NCI-H82 (cell line): Measurements from ENCODE around the gene KLHL22.

ENCODE experiments used
- DNase-seq: peaks from one replicate; lab custom pipeline; 2025; lab: John Stamatoyannopoulos, UW

KLHL22 gene

DNA sequence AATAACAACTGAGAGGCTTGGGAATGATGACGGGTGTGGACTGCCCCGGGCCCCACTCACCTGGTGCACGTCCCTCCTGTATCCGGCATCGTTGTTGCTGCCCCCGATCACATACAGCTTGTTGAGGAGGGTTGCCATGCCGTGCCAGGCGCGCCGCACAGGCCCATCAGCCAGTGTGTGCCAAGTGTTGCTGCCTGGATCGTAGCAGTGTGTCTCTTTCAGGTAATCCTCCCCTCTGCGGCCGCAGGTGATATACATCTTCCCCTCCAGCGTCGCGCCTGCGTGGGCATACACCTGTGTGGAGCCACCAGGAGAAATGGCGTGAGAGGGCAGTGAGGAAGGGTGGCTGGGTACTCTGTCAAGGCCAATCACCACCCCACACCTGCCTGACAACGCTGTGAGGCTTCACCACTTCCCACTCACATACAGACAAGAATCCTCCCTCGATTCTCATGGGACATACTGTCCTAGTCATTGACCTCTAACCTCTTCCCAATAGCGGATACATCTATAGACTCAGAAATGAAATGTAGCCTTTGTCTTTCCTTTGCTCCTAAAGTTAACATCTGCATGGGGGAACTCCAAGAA, 49.1 kb downstream of the KLHL22 start:
- DNase-seq = no peak

DNA sequence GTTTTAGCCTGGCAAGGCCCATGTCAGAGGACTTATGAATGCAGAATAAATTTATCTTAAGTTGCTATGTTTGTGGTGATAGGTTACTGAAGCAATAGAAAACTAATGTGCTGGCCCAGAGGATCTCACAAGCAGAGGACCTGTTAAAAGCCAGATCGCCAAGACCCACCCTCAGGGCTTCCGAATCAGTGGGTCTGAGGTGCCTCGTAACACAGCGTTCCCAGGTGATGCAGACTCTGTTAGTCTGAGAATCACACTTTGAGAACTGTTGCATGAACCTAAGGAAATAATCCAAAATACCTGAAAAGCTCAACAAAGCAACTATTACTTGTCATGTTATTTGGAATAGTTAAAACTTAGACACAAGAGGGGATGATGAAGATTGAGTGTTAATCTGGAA, 51.3 kb downstream of the KLHL22 start:
- DNase-seq = no peak

DNA sequence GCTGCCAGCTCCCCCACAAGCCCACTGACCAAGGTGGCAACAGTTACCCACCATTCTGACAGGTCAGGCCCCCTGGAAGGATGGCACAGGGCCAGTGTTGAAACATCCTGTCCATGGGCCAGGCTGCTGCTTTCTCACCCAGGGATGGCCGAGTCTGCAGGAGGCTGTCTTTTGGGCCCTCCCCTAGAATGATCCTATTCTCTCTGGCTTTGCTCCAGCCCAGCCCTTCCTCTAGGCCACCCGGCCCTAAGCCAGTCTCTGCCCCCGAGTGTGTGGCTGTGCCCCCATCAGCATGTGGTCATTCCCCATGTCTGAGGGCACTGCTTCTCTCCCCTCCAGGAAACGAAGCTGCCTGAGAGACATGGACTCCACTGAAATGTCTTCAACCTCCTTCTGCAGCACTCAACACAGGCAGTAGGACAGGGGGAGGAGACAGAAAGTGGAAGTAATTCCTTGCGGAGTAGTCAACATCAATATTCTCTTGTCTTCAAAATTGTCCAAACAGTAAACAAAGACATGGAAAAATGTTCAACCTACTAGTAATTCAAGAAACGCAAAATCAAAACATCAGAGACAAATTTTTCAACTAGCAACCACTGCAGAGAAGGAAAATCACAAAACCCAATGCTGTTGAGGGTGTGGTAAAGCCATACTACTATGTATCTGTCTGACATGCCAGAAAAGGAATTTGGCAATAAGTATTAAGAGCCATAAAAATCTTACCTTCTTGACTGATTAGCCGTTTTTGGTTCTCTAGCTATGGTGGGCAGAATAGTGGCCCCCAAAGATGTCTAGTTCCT, 52.9 kb downstream of the KLHL22 start:
- DNase-seq = no peak

DNA sequence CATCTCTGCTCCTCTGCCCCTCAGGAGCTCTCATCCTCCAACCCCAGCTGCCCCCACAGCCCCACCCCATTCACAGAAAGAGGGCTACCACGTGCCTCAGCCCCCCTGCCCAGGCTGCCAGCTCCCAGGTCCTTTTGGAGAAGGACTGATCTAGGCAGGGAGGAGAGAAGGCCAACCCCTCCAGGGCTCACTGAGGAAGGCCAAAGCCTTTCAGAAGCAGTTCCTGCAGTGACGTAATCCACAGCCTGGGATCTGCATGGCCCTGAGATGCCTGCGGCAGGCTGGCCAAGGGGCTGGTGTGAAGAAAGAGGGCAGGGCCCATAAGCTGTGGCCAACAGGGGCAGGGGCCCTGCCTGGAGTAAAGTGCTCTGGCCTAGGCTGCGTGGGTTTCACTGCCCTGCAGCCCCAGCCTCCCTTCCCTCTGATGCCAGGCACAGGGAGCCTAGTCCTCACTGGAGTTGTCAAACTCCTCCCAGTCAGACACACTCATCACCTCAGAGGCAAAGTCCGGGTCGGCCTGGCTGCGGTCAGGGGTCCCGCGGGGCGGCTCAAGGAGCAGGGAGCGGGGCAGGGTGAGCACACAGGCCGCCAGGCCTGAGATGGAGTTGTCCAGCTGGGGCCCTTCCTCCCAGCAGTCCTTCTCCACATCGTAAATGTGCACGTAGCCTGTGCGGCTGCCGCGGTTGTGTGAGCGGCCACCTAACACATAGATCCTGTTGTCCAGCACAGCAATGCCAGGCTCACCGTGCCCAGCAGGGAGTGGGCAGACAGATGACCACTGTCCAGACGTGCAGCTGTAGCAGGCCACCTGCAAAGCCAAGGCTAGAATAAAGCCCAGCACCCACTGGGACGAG, 53.7 kb downstream of the KLHL22 start:
- DNase-seq = no peak

DNA sequence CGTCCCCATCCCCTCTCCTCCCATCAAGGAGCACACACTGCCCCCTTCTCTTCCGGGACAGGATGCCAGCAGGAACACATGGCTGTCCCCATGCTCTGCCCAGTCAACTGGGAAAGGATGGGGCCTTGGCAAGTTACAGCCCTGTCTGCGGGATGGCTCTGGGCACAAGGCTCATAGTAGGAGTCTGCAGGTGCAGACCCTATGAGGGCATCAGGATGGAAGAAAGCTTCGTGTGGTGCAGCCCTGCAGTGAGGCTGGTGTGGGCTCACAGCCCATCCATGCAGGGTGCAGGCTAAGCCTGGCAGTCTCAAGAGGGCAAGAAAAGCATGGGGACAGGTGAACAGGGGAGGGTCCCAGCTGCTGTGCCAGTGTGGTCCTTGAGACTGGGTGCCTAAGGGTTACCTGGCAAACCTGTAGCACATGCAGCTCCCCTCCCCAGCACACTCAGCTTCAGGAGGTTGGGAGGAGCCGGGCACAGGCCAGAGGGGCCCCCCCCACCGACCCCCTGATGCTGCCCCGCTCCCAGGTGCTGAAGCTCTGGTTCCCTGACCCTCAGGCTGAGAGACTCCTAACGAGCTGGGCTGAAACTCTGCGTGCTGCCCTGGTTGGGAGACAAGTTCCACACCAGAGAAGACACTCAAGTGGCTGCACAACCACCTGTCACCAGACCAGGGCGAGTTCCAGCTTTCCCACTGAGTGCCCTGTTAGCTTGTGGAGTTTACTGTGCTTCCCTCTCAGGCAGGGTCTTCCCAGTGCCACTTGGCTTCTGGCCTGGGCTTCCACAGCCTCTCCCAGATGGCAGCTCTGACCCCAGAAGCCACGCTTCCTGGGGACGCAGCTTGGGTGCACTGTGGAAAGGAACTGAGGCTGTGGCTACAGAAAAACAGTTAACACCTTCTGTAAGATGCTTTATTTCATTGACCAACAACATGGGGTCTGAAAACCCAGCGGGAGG, 54.7 kb downstream of the KLHL22 start:
- DNase-seq = no peak

DNA sequence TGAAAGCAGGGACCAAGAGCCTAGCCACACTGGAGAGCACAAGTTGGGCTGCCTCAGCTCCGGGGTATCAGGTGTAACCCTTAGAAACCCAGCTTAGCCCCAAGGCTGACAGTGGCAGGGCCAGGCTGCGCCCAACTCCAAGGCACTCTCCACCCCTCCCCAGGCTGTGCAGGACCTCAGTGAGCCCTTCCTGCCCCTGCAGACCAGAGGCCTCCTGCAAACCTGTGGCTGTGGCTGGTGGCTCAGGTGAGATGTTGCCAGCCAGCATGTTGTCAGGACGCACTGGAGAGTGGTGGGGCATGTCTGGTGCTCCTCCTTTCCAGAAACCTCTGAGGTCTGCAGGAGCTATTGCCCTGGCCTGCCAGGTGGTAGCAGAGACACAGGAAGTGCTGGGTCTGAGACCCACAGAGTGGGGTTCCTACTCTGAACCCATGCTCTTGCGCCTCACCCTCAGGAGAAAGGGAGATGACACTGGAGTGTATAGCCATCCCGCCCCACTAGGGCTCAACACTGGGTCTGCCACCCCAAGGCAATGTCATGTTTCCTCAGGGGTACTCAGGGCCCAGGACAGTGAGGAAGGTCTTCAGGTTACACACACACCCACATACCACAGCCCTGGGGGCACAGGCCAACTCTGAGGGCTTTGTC, 55.5 kb downstream of the KLHL22 start:
- DNase-seq = no peak

DNA sequence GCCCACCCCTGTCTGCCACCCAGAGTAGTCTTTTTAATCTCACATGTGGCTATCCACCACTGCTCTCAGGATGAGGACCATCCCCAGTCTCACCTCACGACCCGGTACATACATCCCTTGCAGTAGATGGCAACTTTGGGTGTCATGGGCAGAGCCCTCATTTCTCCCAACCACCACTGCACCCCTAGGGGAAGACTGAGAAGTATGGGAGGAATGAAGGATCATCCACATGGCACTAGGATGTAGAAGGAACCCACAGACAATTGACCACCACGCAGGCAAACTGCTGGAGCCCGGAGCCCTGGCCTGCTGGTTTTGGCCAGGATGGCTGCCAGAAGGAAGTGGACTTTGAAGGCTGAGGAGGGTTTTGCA, 56.1 kb downstream of the KLHL22 start:
- DNase-seq = no peak

DNA sequence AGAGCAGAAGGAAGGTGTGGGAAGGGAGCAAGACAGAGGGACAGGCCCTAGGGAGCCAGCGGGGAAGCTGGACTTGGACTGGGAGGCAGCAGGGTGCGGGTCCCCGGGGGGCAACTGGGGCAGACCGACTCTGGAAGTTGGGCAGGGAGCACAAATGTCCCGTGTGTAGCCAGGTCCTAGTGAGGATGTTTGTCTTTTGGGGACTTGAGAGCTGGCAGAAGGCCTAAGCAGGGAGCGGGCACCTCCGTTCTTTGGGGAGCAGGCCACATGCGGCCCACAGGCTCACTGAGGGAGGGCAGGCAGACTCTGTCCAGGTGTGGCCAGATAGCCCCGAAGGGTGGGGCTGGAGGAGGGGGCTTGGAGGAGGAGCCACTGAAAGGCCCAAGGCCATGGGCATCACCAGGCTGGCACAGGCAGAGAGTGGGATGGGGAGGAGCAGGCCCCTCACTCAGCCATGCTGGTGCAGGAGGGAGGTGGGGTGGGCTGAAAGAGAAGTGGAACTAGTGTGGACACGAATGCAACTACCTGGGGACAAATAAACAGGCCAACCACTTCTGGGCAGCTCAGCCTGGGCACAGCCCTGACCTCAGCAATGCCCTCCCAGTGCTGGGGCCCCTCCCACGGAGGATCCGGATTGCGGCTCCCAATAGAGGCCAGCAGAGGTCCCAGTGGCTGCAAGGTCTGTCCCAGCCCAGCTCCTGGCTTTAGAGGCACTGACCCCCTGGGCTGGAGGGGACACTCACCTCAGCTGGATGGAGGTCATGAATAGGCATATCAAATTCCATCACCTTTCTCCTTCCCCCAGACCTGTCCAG, 56.7 kb downstream of the KLHL22 start:
- no peak for DNase-seq

DNA sequence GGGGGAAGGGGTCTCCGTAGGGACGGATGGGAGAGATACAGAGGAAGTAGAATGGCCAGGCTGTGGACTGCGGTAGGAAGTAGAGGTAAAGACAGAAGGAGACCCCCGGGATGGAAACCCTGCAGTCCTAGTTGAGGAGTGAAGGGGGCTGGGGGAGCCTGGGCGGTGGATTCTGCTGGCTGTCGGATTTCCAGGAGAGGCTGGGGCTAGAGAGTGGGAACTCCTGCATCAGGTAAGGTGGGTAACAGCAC, 57.2 kb downstream of the KLHL22 start:
- DNase-seq = no peak

DNA sequence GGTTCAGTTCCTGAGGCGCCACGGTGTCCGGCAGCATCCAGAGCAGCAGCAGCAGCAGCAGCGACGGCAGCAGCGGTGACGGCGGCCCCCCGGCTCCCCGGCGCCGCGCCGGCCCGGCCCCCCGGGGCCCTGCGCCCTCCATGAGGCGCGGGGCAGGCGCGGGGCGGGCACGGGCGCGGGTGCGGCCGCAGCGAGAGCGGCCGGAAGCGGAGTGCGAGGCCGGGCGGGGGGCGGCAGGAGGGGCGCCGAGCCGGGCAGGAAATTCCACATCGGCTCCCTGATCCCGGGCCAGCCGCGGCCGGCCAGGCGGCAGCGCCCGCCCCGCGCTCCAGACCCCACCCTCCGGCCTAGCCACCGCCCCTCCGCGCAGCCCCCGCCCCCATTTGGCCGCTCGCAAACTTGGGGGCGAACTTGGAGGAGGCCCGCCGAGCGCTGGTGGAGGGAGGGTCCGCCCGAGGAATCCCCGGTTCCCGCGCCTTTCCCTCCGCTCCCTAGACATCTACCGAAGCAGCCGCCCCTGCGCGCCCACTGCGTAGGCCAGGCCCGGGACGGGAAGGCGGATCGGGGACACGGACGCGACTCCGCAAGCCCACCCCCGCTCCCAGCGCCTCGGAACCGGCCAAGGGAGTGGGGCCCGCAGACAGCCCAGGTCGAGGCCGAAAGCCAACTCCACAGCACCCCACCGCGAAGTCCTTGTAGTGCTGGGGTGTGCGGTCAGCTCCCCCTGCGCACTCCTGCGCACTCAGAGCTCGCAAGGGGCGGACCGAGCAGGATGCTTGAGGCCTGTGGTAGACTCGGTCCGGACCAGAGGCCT, 57.8 kb downstream of the KLHL22 start, which contains the start of gene SCARF2:
Gene SCARF2 (minus strand): TSS at position 213 of the 814 bp plus-strand sequence. CDS start 71 bp downstream, at position 142.
- peak; percentile 64 for DNase-seq

DNA sequence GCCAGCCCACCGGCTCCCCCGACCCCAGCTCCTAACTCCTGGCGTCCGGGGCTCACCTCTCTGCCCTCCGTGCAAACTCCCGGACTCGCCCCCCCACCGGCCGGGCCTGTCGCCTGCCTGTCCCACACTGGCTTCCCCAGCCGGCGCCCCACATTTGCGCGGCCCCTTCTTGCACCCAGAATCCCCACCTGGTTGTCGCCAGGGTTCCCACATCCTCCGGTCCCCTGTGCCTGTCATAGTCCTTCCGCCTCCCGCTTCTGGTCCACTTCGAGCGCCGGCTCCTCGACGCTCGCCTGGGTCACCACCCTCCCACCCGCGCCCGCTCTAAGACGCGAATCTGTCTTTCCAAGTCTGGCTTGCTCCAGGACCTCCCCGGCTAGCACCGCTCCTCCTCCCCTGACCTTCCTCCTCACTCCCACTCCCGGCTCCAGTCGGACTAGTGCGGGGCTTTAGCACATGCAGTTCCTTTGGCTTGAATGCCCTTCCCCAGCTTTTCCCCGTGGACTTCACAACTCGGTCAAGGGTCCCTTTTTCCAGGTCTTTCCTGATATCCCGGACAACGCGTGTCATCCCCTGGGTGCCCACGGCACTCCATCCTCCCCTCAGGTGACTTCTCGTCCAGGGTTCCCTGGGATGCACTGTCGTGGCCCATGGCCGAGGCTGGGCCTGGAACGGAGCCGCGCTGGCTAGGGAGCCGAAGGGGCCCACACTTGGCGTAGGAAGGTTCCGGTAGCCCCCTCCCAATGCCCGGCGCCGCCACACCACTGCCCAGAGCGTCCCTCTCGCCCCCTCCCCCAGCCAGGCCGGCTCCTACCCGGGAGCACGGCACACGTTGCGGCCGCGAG, 58.6 kb downstream of the KLHL22 start:
- peak; percentile 38 for DNase-seq

DNA sequence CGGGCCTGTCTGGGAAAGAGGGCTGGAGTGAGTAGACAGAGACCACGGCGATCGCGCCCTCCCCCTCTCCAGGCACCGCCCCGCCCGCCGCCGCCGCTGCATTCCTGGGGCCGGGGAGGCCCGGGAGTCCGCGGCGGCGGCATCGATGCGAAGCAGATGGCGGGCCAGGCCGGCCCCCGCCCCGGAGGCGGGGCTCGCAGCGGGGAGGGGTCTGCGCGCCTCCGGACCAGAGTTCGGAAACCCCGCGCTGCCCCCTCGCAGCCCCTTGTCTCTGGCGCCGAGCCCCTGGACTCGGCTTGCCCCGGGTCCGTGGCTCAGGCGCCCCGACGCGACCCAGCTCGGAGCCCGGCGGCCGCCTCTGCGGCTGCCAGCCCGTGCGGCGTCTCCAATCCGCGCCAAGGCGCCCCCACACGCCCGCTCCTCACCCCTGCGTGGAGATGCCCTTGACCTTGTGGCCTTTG, 59.3 kb downstream of the KLHL22 start:
- peak; percentile 51 for DNase-seq

DNA sequence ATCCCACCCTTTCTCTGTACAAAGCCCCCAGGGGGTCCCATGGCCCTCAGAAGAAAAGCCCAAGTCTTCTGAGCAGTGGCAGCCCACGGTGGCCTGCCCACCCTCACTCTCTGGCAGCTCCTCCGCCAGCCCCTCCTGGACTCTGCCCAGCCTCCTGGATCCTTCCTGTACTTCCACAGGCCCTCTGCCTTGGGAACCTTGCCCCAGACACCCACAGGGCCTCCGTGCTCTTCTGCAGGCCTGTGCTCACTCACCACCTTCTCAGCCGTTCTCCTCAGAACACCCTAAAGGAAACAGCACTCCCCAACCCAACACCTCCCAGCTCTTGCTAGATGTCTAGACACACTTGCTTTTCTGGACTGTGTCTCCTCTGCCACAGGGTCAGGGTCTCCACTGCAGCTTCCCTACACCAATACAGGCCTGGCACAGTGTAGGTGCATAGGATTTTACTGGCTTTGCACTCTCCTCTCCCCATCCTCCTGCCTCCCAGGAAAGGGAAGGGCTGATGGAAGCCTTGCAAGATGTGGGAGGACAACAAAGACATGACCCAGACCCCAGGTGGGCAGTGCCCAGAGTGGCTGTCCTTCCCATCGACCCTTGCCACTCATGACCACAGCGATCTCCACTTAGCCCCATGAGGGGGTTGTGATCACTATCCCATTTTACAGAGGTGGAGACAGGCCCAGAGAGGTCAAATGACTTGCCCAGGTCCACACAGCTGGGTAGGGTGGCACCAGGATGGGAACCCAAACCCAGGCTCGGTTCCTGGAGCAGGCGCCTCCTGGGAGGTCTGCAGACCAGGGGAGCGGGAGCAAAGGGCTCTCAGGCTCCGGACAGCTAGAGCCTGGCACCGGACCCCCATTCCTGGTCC, 59.9 kb downstream of the KLHL22 start:
- no peak for DNase-seq

DNA sequence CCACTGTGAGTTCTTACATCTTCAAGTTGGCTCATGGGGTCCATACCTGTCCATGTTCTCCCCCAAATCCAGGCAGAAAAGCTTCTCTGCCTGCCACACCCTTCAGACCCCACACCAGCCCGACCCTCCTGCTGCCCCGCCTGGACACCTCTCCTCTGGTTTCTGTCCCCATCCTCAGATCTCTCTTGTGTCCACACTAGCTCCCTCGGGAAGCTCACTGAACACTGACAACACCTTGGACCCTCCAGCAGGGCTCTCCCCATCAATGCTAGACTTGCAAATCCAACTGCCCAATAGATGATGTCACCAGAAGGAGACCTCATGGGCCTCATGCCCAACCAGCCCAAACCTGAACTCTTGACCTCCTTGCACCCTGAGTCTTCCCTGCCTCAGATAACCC, 60.8 kb downstream of the KLHL22 start:
- DNase-seq = no peak

DNA sequence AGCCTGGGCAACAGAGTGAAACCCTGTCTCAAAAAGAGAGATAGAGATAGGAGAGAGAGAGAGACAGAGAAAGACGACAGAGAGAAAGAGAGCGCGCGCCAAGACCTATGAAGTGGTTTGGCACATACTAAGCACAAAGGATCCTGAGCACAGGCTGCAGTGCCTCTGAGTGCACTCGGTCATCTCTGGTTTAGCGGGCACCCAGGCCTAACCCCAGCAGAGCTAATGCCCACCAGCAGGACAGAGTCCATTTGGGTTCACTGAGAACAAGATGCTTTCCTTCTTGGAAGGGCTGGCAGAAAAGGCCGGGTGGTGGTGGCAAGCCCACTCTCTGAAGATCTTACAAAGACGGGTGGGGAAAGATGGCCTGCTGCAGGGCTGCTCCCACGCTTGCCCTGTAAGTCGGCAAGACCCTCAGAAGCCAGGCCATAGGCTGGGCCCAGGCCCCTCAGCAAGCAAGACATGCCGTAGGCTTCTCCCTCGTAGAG, 61.3 kb downstream of the KLHL22 start:
- no peak for DNase-seq

DNA sequence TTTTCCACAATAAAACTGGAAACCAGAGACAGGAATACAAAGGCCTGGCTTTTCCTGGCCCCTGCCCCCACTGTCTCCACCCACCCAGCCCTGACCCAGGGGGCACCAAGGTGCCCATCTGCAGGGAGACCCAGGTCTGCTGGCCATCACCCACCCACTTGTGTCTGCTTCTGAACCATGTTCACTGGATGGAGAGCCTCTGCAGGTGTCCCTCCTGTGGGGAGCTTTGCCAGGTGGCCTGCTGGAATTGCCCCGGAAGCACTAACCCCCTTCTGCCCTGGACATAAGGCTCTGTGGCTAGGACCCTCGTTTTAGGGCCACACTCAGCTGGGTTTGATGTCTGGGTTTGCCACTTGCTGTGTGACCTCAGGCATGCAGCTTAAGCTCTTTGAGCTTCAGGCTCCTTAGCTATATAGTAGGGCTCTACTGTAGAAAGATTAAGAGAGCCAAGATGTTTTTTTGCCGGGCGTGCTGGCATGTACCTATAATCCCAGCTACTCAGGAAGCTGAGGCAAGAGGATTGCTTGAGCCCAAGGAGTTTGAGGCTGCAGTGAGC, 61.8 kb downstream of the KLHL22 start:
- DNase-seq = peak; percentile 57

DNA sequence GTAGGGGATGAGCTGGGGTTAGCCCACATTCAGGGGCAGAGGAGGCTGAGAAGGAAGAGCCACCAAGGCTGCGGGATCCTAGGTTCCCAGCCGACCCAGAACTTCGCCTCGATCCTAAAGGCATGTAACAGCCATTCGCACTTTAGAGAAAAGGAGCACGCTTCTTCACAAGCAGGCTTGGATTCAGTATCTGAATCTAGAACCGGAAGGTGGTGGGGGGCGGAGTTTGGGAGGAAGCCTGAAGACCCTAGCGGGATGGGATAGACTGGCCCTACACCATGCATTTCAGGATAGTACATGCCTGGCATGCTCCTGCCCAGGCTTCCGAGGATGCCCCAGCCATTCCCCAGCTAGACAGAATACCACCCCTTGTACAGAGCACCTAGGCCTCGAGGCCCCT, 62.4 kb downstream of the KLHL22 start:
- DNase-seq = no peak
